ENCODE data around the gene DLG5. TPM values are rescaled to one million over a fixed set of nuclear protein-coding genes. Genes with fewer than 3 reads are reported as not detected.
A peak's percentile ranks its signal among the peaks of the same experiment; 100 is the strongest.

DLG5 gene
- total RNA-seq, 2 experiments from 2014 or later, result 3.2 to 3.5 TPM

DNA sequence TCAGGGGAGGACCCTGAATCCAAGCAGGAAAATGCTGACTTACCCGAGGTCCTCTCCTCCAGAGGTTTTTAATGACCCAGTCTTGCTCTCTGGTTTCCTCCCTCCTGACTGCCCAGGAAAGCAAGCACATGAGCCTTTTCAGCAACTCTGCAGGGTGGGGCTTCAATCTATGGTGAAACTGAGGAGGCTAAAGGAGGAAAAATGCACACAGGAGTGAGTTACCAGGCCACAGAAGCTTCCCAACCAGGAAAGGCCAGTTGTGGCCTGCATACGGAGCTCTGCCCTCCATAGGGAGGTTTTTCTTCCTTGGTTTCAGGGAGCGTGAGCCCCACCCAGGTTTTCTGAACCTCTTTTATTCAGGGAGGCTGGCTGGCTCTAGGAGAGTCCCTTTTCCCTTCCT lies 14.1 kb upstream of the DLG5 start:
- no peak for ATAC-seq
- Mint-ChIP-seq H3K9me3 (ENCODE audit: insufficient read depth) (no peaks in the 10 kb centered on the region), H3K4me1 (ENCODE audit: low read depth) (no peaks in the 10 kb centered on the region), H3K27ac (no peak overlapping the region), H3K36me3 (ENCODE audit: low read depth) (no peaks in the 10 kb centered on the region), H3K4me3 (no peak overlapping the region), H3K27me3 (ENCODE audit: low read depth) (peaks cover 3% of the 10 kb centered on the region)
- CTCF ChIA-PET, result no interaction called here
- no peak for DNase-seq
- POLR2A ChIA-PET, result no interaction called here

- Mint-ChIP-seq H3K27me3 (ENCODE audit: low read depth) (peaks cover 6% of the 10 kb centered on the region), H3K4me3 (no peak overlapping the region), H3K36me3 (ENCODE audit: low read depth) (no peaks in the 10 kb centered on the region), H3K27ac (no peak overlapping the region), H3K9me3 (ENCODE audit: insufficient read depth) (no peaks in the 10 kb centered on the region), H3K4me1 (ENCODE audit: low read depth) (no peaks in the 10 kb centered on the region)
- ATAC-seq (no peak), DNase-seq (no peak)
- ChIA-PET CTCF (no interaction called here), POLR2A (interaction anchor here (0.8 kb wide), 1 partner anchor 67 kb away, joined by 3 read pairs; no protein-coding TSS in a partner anchor)
These were observed 13.7 kb upstream of the DLG5 start for GRCh38 chr10:77940225-77940624.

GRCh38 chr10:77939561-77940001 lies 13.0 kb upstream of the DLG5 start:
- no peak for DNase-seq
- Mint-ChIP-seq H3K27ac (no peak overlapping the region), H3K4me3 (no peak overlapping the region), H3K27me3 (ENCODE audit: low read depth) (peaks cover 5% of the 10 kb centered on the region), H3K4me1 (ENCODE audit: low read depth) (no peaks in the 10 kb centered on the region), H3K9me3 (ENCODE audit: insufficient read depth) (no peaks in the 10 kb centered on the region), H3K36me3 (ENCODE audit: low read depth) (no peaks in the 10 kb centered on the region)
- ATAC-seq, result no peak
- CTCF ChIA-PET, result no interaction called here
- POLR2A ChIA-PET, result interaction anchor here (0.8 kb wide), 1 partner anchor 66 kb away, joined by 3 read pairs; no protein-coding TSS in a partner anchor

DNA sequence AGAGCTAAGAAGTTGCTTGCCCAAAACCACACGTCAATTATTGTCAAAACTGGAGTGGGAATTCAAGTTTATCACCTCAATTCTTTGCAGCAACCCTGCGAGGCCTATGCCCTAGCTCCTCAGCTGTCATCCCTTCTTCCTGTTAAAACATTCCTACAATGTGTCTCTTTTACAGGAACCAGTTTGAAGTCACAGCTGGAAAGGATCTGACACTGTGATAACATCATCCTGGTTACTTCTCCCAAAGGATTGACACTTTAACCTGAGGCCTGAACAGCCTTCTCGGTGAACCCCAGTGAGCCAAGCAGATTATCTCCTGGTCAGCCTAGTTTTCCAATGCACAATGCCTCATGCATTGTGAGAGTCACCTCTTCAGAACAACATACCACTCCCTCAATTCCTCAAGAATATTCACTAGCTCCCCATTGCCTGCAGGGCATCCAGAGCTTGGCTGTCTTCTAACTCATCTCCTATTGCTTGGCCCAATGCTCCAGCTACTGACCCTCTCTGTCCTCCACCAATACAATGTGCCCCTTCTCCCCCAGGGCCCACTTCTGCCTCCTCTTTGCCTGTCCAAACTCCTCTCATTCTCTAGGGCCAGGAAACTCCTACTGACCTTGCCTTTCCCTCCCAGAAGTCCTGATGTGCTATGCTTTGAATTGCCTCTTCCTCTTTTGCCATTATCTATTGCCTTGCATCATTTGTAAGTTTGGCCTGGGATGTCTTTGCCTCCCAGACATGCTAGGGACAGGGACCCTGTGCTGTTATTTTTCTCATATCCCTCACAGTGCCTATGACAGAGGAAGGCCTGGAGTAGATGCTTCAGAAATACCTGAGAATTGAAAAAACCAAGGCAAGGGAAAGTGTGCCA lies 10.4 kb upstream of the DLG5 start:
- ChIA-PET CTCF (no interaction called here), POLR2A (no interaction called here)
- no peak overlapping the region for H3K4me3 Mint-ChIP-seq
- H3K27me3 Mint-ChIP-seq (ENCODE audit: low read depth), result peaks cover 3% of the 10 kb centered on the region
- DNase-seq (no peak), ATAC-seq (no peak)
- no peak overlapping the region for H3K27ac Mint-ChIP-seq
- no peaks in the 10 kb centered on the region for H3K4me1 Mint-ChIP-seq (ENCODE audit: low read depth)
- no peaks in the 10 kb centered on the region for H3K9me3 Mint-ChIP-seq (ENCODE audit: insufficient read depth)
- H3K36me3 Mint-ChIP-seq (ENCODE audit: low read depth), result no peaks in the 10 kb centered on the region

DNA sequence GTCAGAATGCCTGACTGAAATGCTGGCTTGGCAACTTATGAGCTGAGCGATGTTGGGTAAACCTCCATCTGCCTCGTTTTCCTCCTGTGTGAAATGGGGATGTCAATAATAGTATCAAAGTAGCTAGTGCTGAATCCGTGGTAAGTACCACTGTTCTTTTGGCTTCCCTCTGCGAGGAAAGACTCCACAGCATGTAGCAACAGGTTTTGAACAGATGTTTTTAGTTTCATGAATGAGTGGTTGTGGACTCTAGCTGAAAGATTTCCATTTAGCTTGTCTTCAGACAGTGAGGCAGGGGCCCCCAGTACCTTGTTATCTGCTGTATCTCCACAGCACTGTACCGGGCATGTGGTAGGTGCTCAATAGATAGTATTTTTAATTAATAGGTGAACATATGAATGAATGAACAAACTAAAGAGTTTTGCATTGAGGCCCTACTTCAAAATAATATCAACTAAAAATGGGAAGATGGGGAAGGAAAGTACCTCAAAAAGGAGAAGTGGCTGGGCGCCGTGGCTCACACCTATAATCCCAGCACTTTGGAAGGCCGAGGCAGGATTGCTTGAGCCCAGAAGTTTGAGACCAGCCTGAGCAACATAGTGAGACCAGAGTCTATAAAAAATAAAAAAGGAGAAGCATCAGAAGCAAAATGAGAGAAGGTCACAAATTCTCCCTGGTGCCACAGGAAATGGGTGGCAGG lies 5.6 kb upstream of the DLG5 start:
- POLR2A ChIA-PET, result interaction anchor here (0.8 kb wide), 1 partner anchor 11 kb away, joined by 3 read pairs; no protein-coding TSS in a partner anchor

DNA sequence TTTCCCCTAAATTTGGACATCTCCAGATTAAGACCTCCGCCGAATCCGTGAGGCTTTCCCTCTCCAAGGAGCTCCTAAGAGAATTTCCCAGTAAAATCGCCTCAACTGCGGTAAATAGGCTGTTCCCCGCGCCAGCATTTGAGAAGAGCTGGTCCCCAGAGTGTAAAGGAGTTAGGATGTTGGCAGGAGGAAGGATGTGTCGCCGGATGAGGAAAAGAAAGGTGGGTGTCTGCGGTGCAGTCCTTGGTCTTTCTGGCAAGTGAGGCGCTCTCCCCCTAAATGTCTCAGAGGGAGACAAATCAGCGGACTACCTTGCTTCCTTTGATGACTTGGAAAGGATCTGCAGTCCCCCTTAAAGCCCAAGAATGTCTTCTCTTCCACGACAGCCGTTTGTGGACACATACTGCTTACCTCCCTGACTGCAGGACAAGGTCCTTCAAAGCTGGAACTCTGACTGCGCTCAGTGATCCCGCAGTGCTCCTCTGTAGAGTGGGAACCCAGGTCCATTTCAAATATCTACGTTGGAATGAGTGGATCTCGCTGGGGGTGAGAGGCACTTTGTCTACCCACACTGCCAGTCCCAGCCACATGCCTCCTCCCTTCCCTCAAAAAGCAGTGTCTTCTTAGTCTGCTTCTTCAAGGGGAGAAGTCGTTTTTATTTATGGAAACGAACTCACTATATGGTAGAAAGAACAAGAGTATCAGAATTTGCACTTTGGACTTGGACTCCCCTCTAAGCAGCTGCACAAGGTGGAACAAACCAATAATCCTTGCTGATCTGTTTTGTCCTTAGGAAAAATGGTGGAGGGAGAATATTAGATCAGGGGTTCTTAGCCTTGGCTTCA lies 1.1 kb upstream of the DLG5 start:
- Mint-ChIP-seq H3K27me3 (ENCODE audit: low read depth) (peaks cover 43% of the 10 kb centered on the region), H3K4me1 (ENCODE audit: low read depth) (peaks cover 15% of the 10 kb centered on the region), H3K4me3 (peak overlapping the region; percentile 42), H3K36me3 (ENCODE audit: low read depth) (no peaks in the 10 kb centered on the region), H3K9me3 (ENCODE audit: insufficient read depth) (no peaks in the 10 kb centered on the region), H3K27ac (no peak overlapping the region)
- no peak for ATAC-seq
- DNase-seq, result no peak
- POLR2A ChIA-PET, result no interaction called here
- CTCF ChIA-PET, result no interaction called here

More for the DNA sequence above, 5.6 kb upstream of the DLG5 start:
- no peak overlapping the region for H3K4me3 Mint-ChIP-seq
- ATAC-seq (no peak), DNase-seq (no peak)
- no peaks in the 10 kb centered on the region for H3K9me3 Mint-ChIP-seq (ENCODE audit: insufficient read depth)
- H3K27ac Mint-ChIP-seq, result no peak overlapping the region
- peaks cover 33% of the 10 kb centered on the region for H3K27me3 Mint-ChIP-seq (ENCODE audit: low read depth)
- H3K36me3 Mint-ChIP-seq (ENCODE audit: low read depth), result no peaks in the 10 kb centered on the region
- CTCF ChIA-PET, result no interaction called here
- peaks cover 7% of the 10 kb centered on the region for H3K4me1 Mint-ChIP-seq (ENCODE audit: low read depth)

DNA sequence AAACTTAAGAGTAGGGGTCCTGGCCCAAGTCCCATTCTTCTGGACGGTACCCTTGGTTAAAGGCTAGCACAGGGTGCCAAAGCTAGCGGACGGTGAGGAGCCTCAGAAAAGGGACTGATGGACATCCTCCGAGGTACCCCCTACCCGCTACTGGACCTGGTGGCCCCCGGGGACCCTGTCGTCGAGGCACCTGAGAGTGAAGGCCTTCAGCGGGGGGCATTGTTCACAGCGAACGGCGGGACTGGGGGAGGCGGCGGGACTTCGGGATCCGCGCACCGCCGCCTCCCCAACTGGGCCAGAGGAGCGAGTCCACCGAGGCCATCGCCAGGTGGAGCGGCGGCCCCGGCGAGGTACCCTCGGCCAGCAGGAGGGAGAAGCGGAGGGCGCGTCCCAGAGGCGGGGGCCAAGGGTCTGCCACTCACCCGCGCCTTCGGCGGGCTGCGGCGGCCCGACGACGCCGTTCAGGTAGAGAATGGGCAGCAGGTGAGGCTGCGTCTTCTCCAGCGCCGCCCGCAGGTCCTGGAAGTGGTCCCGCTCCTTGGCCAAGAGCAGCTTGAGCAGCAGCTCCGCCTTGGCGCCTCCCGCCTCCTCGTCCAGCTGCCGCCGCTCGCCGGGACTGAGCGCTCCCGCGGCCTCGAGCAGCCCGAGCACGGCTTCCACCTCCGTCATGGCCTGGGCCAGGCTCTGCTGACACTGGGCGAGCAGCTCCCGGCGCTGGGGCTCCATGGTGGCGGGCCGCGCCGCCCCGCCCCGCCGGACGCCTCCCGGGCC lies 575 bp downstream of the DLG5 start:
- DNase-seq (peak; percentile 35), ATAC-seq (peak; percentile 86)
- Mint-ChIP-seq H3K27ac (no peak overlapping the region), H3K27me3 (ENCODE audit: low read depth) (peaks cover 47% of the 10 kb centered on the region), H3K9me3 (ENCODE audit: insufficient read depth) (no peaks in the 10 kb centered on the region), H3K36me3 (ENCODE audit: low read depth) (no peaks in the 10 kb centered on the region), H3K4me1 (ENCODE audit: low read depth) (peaks cover 15% of the 10 kb centered on the region), H3K4me3 (peak overlapping the region; percentile 50)
- ChIA-PET CTCF (no interaction called here), POLR2A (no interaction called here)

GRCh38 chr10:77925410-77925794 lies 1.2 kb downstream of the DLG5 start:
- CTCF ChIA-PET, result no interaction called here

GRCh38 chr10:77922566-77923179 lies 3.9 kb downstream of the DLG5 start:
- H3K9me3 Mint-ChIP-seq (ENCODE audit: insufficient read depth), result no peaks in the 10 kb centered on the region
- peaks cover 38% of the 10 kb centered on the region for H3K27me3 Mint-ChIP-seq (ENCODE audit: low read depth)
- peaks cover 13% of the 10 kb centered on the region for H3K4me1 Mint-ChIP-seq (ENCODE audit: low read depth)
- no peak overlapping the region for H3K4me3 Mint-ChIP-seq
- ATAC-seq (no peak), DNase-seq (no peak)
- H3K36me3 Mint-ChIP-seq (ENCODE audit: low read depth), result no peaks in the 10 kb centered on the region
- no peak overlapping the region for H3K27ac Mint-ChIP-seq
- ChIA-PET POLR2A (no interaction called here), CTCF (no interaction called here)

More at GRCh38 chr10:77925410-77925794, 1.2 kb downstream of the DLG5 start:
- DNase-seq (no peak), ATAC-seq (no peak)
- peaks cover 52% of the 10 kb centered on the region for H3K27me3 Mint-ChIP-seq (ENCODE audit: low read depth)
- POLR2A ChIA-PET, result no interaction called here
- no peaks in the 10 kb centered on the region for H3K9me3 Mint-ChIP-seq (ENCODE audit: insufficient read depth)
- H3K4me1 Mint-ChIP-seq (ENCODE audit: low read depth), result peaks cover 15% of the 10 kb centered on the region
- H3K4me3 Mint-ChIP-seq, result peak overlapping the region; percentile 50
- H3K36me3 Mint-ChIP-seq (ENCODE audit: low read depth), result no peaks in the 10 kb centered on the region
- no peak overlapping the region for H3K27ac Mint-ChIP-seq

DNA sequence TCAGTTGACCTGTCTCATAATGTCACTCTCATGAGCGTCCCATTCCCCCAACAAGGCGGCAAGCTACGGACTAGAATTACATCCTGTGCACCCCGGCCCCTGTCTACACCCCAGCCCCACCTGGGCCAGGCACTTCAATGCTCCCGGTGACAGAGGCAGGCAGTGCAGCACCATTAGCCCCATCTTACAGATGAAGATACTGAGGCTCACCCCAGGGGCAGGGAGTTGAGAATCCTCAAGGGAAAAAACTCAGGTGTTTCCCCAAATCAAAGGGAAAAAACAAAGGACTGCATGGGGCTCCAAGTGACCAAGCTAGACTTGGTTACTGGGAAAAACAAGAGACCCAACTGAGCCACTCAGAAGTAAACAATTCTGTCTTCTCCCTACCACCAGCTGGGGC lies 4.5 kb downstream of the DLG5 start:
- Mint-ChIP-seq H3K27ac (no peak overlapping the region), H3K4me3 (no peak overlapping the region), H3K27me3 (ENCODE audit: low read depth) (peaks cover 32% of the 10 kb centered on the region), H3K4me1 (ENCODE audit: low read depth) (peaks cover 8% of the 10 kb centered on the region), H3K36me3 (ENCODE audit: low read depth) (no peaks in the 10 kb centered on the region), H3K9me3 (ENCODE audit: insufficient read depth) (no peaks in the 10 kb centered on the region)
- POLR2A ChIA-PET, result no interaction called here
- ATAC-seq (no peak), DNase-seq (no peak)
- CTCF ChIA-PET, result no interaction called here

- Mint-ChIP-seq H3K4me1 (ENCODE audit: low read depth) (peaks cover 8% of the 10 kb centered on the region), H3K36me3 (ENCODE audit: low read depth) (no peaks in the 10 kb centered on the region), H3K4me3 (no peak overlapping the region), H3K27me3 (ENCODE audit: low read depth) (peaks cover 32% of the 10 kb centered on the region), H3K9me3 (ENCODE audit: insufficient read depth) (no peaks in the 10 kb centered on the region), H3K27ac (no peak overlapping the region)
- ChIA-PET CTCF (no interaction called here), POLR2A (interaction anchor here (1.1 kb wide), 1 partner anchor 11 kb away, joined by 3 read pairs; no protein-coding TSS in a partner anchor)
- ATAC-seq, result no peak
- DNase-seq, result no peak
These were observed 5.2 kb downstream of the DLG5 start for GRCh38 chr10:77921395-77921794.

All from activated CD8-positive, alpha-beta T cell treated with anti-CD3 and anti-CD28 coated beads, Interleukin-2, amount 10 ng/mL, durations not matched to agents 7 days and 5 days (primary cell).